HepG2 (cell line): ENCODE measurements around the gene MRPL43. TPM values are rescaled to one million over a fixed set of nuclear protein-coding genes. Genes with fewer than 3 reads are reported as not detected.

Experiments used
- ARID3A ChIP-seq: IDR thresholded peaks from 2 replicates; pipeline ENCODE4 v1.6.1; 2012; ENCODE audit warnings: low read depth, low read length, improper control_type of control experiment
- DBP ChIP-seq: sonication (generic); formaldehyde crosslinking; IDR thresholded peaks from 2 replicates; pipeline ENCODE4 v1.4.0; 2020; ENCODE audit warnings: missing genetic modification reagents; ENCODE audit errors: not compliant biosample characterization
- EED ChIP-seq: sonication (generic); formaldehyde crosslinking; IDR thresholded peaks from 2 replicates; pipeline ENCODE4 v1.5.0; 2020; ENCODE audit warnings: mild to moderate bottlenecking, missing genetic modification reagents
- HDAC2 ChIP-seq: sonication (generic); formaldehyde crosslinking; IDR thresholded peaks from 2 replicates; pipeline ENCODE4 v1.4.0; 2020; ENCODE audit warnings: missing genetic modification reagents
- HOMEZ ChIP-seq: IDR thresholded peaks from 2 replicates; pipeline ENCODE4 v1.6.1; 2016; ENCODE audit warnings: low read depth
- PHB2 ChIP-seq: fragments of 450-650 bp; IDR thresholded peaks from 2 replicates; pipeline ENCODE4 v1.6.1; 2018; ENCODE audit not compliant: partially characterized antibody
- UBTF ChIP-seq: sonication (generic); formaldehyde crosslinking; IDR thresholded peaks from 2 replicates; pipeline ENCODE4 v1.4.0; 2020; ENCODE audit warnings: mild to moderate bottlenecking, missing genetic modification reagents
- YEATS2 ChIP-seq: sonication (generic); formaldehyde crosslinking; IDR thresholded peaks from 2 replicates; pipeline ENCODE4 v1.4.0; 2020; ENCODE audit warnings: missing genetic modification reagents, borderline replicate concordance
- ZNF318 ChIP-seq: sonication (generic); formaldehyde crosslinking; IDR thresholded peaks from 2 replicates; pipeline ENCODE4 v1.4.0; 2020; ENCODE audit warnings: mild to moderate bottlenecking, missing genetic modification reagents
- ZNF547 ChIP-seq: sonication (generic); formaldehyde crosslinking; IDR thresholded peaks from 2 replicates; pipeline ENCODE4 v1.5.1; 2020; ENCODE audit warnings: mild to moderate bottlenecking, missing genetic modification reagents
- polyA plus RNA-seq, 8 experiments: library from polyadenylated mRNA; depleted of rRNA in 3 of 8; stranded (reverse) in 7 of 8; unstranded in 1 of 8; fragments of >200 nt; fragmentation: Illumina TruSeq in 4 of 8; extraction: Trizol in 4 of 8; gene quantifications; 2 replicates each; pipeline versions ENCODE4 v1.2.1 to v1.2.3, GENCODE V29; 2011 to 2016; ENCODE audit warnings: low read depth in 4 of 8, missing spikeins in 1 of 8, mixed read lengths in 1 of 8; ENCODE audit not compliant: insufficient read depth in 1 of 8
- total RNA-seq, 5 experiments: library from RNA; depleted of rRNA; stranded (reverse); fragments of >200 nt; fragmentation: Illumina TruSeq; extraction: Trizol; gene quantifications; 2 replicates each; pipeline ENCODE4 v1.2.3, GENCODE V29; 2016; ENCODE audit warnings: low read depth in 1 of 5

The MRPL43 gene
- total and polyA plus RNA-seq, 2 of the 13 experiments (the other 11 are each of a cell fraction or from before 2014, with no cell fraction given): 71.0 to 73.7 TPM

- TF ChIP-seq ZNF318 (CRISPR knock-in tag): no peak
- no peak for TF ChIP-seq EED (CRISPR knock-in tag)
- no peak for TF ChIP-seq YEATS2 (CRISPR knock-in tag)
- TF ChIP-seq HDAC2 (CRISPR knock-in tag): no peak
- no peak for TF ChIP-seq UBTF (CRISPR knock-in tag)
- no peak for TF ChIP-seq DBP (CRISPR knock-in tag)
- no peak for TF ChIP-seq HOMEZ (CRISPR knock-in tag)
- TF ChIP-seq PHB2: no peak
- no peak for TF ChIP-seq ZNF547 (CRISPR knock-in tag)
- TF ChIP-seq ARID3A: no peak
- TF ChIP-seq, all 625 proteins: peak for 0
Measured at GRCh38 chr10:101021692-101022251, 34.5 kb upstream of the MRPL43 start (continued).
